OCI-M2 (cell line): Measurements from ENCODE around the gene SRRM1.
"Not testable (repeated sequence)": the region's sequence is repeated elsewhere in the genome, so short reads cannot be mapped to it uniquely, and the experiment has no call there.

Experiments
- DNase-seq: peaks from one replicate; lab custom pipeline; 2025; ENCODE audit not compliant: unreplicated experiment; lab: John Stamatoyannopoulos, UW

The SRRM1 gene

GRCh38 chr1:24713736-24714135, 70.6 kb downstream of the SRRM1 start:
- DNase-seq: no peak

DNA sequence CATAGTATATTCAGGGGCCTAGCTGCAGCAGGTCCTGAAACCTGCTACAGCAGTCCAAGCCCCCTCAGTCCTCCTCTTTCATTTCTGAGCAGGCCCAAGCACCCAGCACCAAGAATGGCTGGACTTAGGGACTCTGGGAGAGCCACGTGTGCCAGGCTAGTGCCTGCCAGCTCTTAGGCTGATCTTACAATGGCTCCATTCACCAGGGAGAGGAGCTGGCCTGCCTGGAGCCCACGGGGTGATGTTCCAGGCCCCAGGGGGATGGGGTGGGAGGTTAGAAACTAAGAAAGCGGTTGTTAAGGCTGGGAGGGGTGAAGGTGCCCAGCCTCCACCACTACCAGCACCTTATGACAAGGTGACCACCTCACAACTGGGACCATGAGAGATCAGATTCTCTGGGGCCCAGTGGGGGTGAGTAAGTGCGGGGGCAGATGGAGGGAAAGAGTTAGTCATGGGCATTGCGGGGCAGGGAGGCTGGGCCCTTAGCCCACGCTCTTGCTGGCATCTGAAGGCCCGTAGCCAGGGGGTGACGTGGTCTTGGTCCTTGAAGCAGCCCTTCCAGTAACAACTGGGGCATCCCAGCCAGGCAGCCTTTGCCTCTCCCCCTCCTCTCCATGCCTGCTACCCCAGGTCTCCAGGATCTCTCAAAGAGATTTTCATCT, 71.9 kb downstream of the SRRM1 start:
- no peak for DNase-seq

DNA sequence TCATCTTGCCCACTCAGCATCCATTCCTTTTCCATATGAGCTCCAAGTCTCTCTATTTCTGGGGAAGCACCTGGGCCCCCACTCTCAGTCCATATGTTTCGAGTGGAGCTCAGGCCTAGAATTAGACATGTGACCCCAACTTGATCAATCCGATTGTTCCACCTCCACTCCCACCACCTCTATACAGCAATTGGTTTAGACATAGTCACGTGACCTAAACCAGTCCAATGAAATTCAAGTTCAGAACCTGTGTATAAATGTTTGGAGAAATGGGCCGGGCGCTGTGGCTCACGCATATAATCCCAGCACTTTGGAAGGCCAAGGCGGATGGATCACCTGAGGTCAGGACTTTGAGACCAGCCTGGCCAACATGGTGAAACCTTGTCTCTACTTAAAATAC, 72.6 kb downstream of the SRRM1 start:
- no peak for DNase-seq

DNA sequence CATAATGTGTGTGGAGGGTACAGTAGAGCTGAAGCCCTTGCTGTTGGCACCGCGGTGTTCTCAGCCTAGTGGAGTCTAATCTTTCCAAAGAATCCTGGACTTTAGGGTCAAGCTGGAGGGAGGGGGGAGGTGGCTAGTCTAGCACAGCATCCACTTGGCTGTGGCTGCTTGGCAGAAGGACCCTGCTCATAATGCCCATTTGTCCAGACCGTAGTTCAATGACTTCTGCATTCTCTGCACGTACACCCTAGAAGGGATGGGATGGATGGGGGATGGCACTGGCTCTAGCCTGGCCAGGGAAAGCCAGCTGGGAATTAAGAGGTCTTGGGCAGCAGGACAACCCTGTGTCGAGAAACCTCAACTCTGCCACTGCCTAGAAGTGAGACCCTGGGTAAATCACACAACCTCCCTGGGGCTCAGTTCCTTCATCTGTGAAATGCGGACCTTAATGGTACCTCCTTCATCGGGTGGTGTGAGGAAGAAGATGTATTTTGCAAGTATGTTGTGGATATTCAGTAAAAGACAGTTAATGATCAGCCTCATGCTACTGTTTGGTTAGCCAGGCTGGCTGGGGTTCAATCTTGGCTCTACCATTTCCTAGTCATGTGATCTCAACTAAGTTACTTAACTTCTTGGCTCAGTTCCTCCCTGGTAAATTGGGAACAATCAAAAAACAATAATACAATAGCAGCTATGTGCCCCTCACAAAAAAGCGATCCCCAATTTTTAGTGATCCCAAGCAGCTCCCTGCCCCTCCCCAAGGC, 75.0 kb downstream of the SRRM1 start:
- DNase-seq: no peak

DNA sequence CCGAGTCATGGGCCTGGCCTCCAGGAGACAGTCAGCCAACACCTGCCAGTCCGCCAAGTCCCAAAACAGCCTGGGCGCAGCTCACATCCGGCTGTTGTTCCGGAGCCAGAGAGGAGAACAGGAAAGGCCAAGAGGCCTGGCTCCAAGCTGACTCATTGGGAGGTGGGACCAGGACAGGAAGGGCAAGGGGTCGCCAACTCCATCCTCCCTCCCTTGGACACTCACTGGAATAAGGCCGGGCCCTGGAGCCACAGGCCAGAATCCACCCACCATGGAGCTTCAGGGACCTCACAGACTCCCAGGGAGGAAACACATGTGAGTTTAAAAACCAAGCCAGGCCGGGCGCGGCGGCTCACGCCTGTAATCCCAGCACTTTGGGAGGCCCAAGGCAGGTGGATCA, 77.0 kb downstream of the SRRM1 start:
- DNase-seq: no peak

GRCh38 chr1:24721533-24721932, 78.4 kb downstream of the SRRM1 start:
- no peak for DNase-seq

DNA sequence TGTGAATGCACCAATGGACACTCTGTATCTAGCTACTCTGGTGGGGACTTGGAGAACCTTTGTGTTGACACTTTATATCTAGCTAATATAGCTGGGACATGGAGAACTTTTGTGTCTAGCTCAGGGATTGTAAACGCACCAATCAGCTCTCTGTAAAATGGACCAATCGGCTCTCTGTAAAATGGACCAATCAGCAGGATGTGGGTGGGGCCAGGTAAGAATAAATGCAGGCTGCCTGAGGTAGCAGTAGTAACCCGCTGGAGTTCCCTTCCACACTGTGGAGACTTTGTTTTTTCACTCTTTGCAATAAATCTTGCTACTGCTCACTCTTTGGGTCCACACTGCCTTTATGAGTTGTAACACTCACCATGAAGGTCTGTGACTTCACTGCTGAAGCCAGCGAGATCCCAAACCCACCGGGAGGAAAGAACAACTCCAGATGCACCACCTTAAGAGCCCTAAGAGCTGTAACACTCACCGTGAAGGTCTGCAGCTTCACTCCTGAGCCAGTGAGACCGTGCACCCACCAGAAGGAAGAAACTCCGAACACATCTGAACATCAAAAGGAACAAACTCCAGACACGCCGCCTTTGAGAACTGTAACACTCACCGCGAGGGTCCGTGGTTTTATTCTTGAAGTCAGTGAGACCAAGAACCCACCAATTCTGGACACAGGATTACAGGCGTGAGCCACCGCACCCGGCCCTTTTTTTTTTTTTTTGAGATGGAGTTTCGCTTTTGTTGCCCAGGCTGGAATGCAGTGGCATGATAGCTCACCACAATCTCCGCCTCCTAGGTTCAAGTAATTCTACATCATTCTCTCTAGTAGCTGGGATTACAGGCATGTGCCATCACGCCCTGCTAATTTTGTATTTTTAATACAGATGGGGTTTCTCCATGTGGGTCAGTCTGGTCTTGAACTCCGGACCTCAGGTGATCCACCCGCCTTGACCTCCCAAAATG, 79.3 kb downstream of the SRRM1 start:
- not testable (repeated sequence) for DNase-seq
